Activated T-cell treated with anti-CD3 and anti-CD28 coated beads, Interleukin-2, amount 50 U/mL, for 4 hours (primary cell): ENCODE data around the gene AIP. TPM values are rescaled to one million over a fixed set of nuclear protein-coding genes. Genes with fewer than 3 reads are reported as not detected.

Experiments used
- ATAC-seq, 2 donors: fragments of 200-7000 bp; cut with Tn5 transposase; one replicate each; pipeline ENCODE4 v1.10.0; 2021
- DNase-seq: peaks from one replicate; pipeline ENCODE4 v3.0.0-alpha.2; 2020
- H3K27me3 Mint-ChIP-seq: one replicate; pipeline ENCODE4 v1.8.0; 2021; ENCODE audit warnings: low read depth, mixed read lengths
- H3K36me3 Mint-ChIP-seq: one replicate; pipeline ENCODE4 v1.8.0; 2022; ENCODE audit warnings: mixed read lengths; ENCODE audit not compliant: insufficient read depth
- H3K4me1 Mint-ChIP-seq: one replicate; pipeline ENCODE4 v1.8.0; 2021; ENCODE audit warnings: low read depth, mixed read lengths
- H3K4me3 Mint-ChIP-seq: one replicate; pipeline ENCODE4 v1.8.0; 2021; ENCODE audit warnings: mild to moderate bottlenecking, moderate library complexity, mixed read lengths
- H3K9me3 Mint-ChIP-seq: one replicate; pipeline ENCODE4 v1.8.0; 2021; ENCODE audit warnings: mixed read lengths
- total RNA-seq, 3 donors: library from RNA; stranded (reverse); gene quantifications; one replicate each; pipeline ENCODE4 v1.2.1, GENCODE V29; 2021

AIP gene
- total RNA-seq, 3 donors from 2014 or later = 156 to 183 (median 166) TPM

DNA sequence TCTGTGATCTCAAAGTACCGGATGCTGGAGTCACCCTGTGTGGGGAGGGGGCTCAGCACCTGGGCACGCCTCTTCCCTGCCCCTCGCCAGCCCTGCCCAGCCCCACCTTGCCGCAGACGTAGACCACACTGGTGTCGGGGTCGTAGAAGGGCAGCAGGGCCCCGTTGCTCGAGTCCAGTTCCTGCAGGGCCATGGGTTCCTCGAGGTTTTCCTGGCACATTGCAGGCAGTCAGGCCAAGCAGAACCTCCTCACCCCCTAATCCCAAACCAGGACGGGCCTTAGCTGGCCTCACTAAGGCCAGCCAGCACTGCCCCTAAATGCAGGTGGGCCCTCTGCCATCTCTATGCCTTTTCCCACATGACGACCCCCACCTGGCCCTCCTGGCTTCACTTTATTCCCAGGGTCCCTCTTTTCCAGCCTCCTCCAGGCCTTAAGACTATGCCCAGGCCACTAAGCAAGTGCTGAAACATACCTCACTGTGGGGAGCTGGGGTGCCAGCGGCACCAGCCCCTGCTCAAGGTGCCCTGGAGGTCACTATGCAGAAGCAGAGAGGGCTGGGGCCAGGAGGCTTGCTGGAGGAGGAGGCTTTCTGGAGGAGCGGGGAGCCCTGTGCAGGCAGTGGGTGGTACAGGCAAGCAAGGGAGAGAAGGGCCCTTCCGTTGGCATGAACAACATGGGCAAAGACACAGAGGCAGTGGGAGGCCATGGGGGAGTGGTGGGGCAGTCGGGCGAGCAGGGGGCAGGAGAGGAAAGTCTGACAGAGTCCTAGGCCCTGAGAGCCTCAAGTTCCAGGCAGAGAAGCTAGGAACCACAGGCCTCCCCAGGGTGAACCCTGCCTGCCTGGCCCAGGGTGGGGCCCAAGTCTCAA lies 42.4 kb upstream of the AIP start:
- ATAC-seq (no peak), DNase-seq (no peak)
- peaks cover 65% of the 10 kb centered on the region for H3K4me1 Mint-ChIP-seq
- peaks cover 4% of the 10 kb centered on the region for H3K36me3 Mint-ChIP-seq
- H3K9me3 Mint-ChIP-seq = no peaks in the 10 kb centered on the region
- H3K4me3 Mint-ChIP-seq = peak overlapping the region; percentile 87
- H3K27me3 Mint-ChIP-seq = no peaks in the 10 kb centered on the region

DNA sequence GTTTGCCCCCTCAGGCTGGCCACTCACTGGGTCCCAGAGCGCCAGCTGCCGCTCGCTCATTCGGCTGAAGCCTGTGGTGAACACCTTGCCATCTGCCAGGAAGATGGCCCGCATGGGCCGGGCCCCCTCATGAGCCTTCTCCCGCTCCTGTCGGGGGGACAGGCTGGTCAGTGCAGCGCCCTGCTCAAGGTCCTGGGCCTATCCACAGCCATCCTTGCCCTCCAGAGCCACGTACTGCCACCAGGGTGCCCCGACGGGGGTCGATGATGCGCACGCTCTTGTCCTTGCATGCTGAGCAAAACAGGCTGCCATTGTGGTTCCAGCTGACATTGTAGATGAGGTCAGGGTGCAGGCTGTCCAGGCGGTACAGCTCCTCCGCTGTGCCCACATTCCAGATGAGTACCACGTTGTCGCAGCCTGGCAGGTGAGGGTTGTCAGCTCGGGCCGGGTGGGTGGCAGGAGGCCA lies 41.7 kb upstream of the AIP start:
- no peak for DNase-seq
- Mint-ChIP-seq H3K27me3 (no peaks in the 10 kb centered on the region), H3K9me3 (no peaks in the 10 kb centered on the region), H3K36me3 (peaks cover 4% of the 10 kb centered on the region), H3K4me3 (no peak overlapping the region), H3K4me1 (peaks cover 68% of the 10 kb centered on the region)
- ATAC-seq = no peak

DNA sequence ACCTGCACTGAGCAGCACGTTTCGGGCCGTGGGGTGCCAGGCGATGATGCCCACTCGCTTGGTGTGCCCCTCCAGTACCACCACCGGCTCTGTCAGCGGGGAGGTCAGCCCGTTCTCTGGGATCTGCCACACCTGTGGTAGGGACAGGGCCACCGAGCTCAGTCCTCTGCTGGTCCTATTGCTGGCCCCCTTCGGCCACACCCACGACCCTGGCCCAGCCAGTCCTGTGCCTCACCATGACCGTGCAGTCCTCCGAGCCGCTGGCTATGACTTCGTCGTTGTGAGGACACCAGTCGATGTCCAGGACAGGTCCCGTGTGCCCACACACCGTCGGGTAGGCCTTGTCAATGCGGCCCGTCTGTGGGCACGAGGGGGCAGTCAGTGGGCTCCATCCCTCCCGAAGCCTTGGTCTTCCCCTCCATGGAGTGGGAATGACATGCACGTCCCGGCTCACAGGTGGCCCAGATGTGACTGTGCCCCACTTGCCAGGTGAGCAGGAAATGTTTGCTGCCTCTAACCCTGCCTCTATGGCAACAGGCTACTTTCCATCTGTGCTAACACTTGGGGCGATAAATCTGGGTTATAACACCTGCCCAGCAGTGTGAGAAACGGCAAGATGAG lies 41.0 kb upstream of the AIP start:
- DNase-seq (no peak), ATAC-seq (no peak)
- Mint-ChIP-seq H3K9me3 (no peaks in the 10 kb centered on the region), H3K36me3 (no peaks in the 10 kb centered on the region), H3K4me3 (peak overlapping the region; percentile 74), H3K27me3 (no peaks in the 10 kb centered on the region), H3K4me1 (peaks cover 70% of the 10 kb centered on the region)

- no peaks in the 10 kb centered on the region for H3K27me3 Mint-ChIP-seq
- DNase-seq = no peak
- H3K36me3 Mint-ChIP-seq = no peaks in the 10 kb centered on the region
- peaks cover 76% of the 10 kb centered on the region for H3K4me1 Mint-ChIP-seq
- peak overlapping the region; percentile 74 for H3K4me3 Mint-ChIP-seq
- no peaks in the 10 kb centered on the region for H3K9me3 Mint-ChIP-seq
- no peak for ATAC-seq
These were observed 40.1 kb upstream of the AIP start for GRCh38 chr11:67442504-67443404.

GRCh38 chr11:67445515-67445914 lies 37.3 kb upstream of the AIP start:
- H3K36me3 Mint-ChIP-seq = no peaks in the 10 kb centered on the region
- no peak for DNase-seq
- H3K4me3 Mint-ChIP-seq = peak overlapping the region; percentile 13
- no peaks in the 10 kb centered on the region for H3K9me3 Mint-ChIP-seq
- ATAC-seq = no peak
- no peaks in the 10 kb centered on the region for H3K27me3 Mint-ChIP-seq
- H3K4me1 Mint-ChIP-seq = peaks cover 70% of the 10 kb centered on the region

- DNase-seq = no peak
- Mint-ChIP-seq H3K36me3 (no peaks in the 10 kb centered on the region), H3K4me1 (peaks cover 54% of the 10 kb centered on the region), H3K4me3 (no peak overlapping the region), H3K27me3 (no peaks in the 10 kb centered on the region), H3K9me3 (no peaks in the 10 kb centered on the region)
- no peak for ATAC-seq
These were observed 34.6 kb upstream of the AIP start for GRCh38 chr11:67448220-67448609.

GRCh38 chr11:67449116-67449844 lies 33.5 kb upstream of the AIP start:
- Mint-ChIP-seq H3K4me1 (peaks cover 49% of the 10 kb centered on the region), H3K27me3 (no peaks in the 10 kb centered on the region), H3K4me3 (no peak overlapping the region), H3K9me3 (no peaks in the 10 kb centered on the region), H3K36me3 (no peaks in the 10 kb centered on the region)
- no peak for ATAC-seq
- DNase-seq = no peak

GRCh38 chr11:67450796-67451657 lies 31.8 kb upstream of the AIP start:
- Mint-ChIP-seq H3K27me3 (no peaks in the 10 kb centered on the region), H3K4me3 (no peak overlapping the region), H3K36me3 (no peaks in the 10 kb centered on the region), H3K9me3 (no peaks in the 10 kb centered on the region), H3K4me1 (peaks cover 32% of the 10 kb centered on the region)
- DNase-seq (no peak), ATAC-seq (no peak)

DNA sequence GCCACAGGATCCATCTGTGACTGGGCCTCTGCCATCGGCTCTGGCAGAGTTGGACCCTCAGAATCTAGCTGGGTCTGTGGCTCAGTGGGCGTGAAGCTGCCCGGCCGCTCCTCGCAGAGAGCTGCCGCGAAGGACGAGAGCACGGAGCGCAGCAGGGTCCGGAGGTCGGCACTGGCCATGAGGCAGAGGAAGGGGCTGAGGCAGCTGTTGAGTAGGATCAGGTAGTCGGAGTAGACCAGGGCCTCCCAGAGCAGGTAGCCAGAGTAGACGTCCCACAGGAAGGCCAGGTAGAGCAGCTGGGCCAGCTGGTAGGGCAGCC lies 31.2 kb upstream of the AIP start:
- no peaks in the 10 kb centered on the region for H3K9me3 Mint-ChIP-seq
- H3K36me3 Mint-ChIP-seq = no peaks in the 10 kb centered on the region
- ATAC-seq = no peak
- DNase-seq = no peak
- H3K27me3 Mint-ChIP-seq = no peaks in the 10 kb centered on the region
- no peak overlapping the region for H3K4me3 Mint-ChIP-seq
- peaks cover 27% of the 10 kb centered on the region for H3K4me1 Mint-ChIP-seq

GRCh38 chr11:67452141-67452952 lies 30.5 kb upstream of the AIP start, which contains the start of gene GPR152:
Gene GPR152, minus strand, starts transcription at chr11:67452729. Its CDS starts 5 bp downstream, at chr11:67452724.
- Mint-ChIP-seq H3K36me3 (no peaks in the 10 kb centered on the region), H3K4me1 (peaks cover 20% of the 10 kb centered on the region), H3K27me3 (no peaks in the 10 kb centered on the region), H3K9me3 (no peaks in the 10 kb centered on the region), H3K4me3 (no peak within 1 kb of the TSS)
- DNase-seq (no peak), ATAC-seq (no peak)

GRCh38 chr11:67453816-67454732 lies 28.8 kb upstream of the AIP start:
- Mint-ChIP-seq H3K27me3 (no peaks in the 10 kb centered on the region), H3K4me1 (peaks cover 7% of the 10 kb centered on the region), H3K4me3 (no peak overlapping the region), H3K9me3 (no peaks in the 10 kb centered on the region), H3K36me3 (no peaks in the 10 kb centered on the region)
- DNase-seq (no peak), ATAC-seq (no peak)

DNA sequence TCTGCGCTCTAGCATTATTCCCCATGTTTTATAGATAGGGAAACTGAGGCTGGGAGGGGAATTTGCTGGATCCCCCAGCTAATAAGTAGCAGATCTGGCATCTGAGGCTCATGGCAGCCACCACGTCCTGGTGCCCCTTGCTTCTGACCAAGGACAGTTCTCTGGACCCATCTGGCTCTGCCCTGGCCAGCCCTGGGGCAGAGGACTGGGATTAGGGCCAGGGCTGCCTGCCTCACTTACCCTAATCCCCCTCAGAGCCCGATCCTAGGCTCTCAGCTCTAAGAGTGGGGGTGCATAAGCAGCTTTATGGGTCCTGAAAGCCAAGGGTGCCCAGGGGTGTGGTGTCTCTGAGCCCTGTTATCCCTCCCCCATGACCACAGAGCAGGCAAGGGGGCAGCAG lies 27.8 kb upstream of the AIP start, which contains the start of gene CABP4:
CABP4 (plus strand) TSS at position 301 of the 400 bp plus-strand sequence; CDS start at position 371, 70 bp downstream.
- no peaks in the 10 kb centered on the region for H3K27me3 Mint-ChIP-seq
- DNase-seq = no peak
- ATAC-seq = no peak
- no peaks in the 10 kb centered on the region for H3K9me3 Mint-ChIP-seq
- no peak within 1 kb of the TSS for H3K4me3 Mint-ChIP-seq
- H3K36me3 Mint-ChIP-seq = no peaks in the 10 kb centered on the region
- peaks cover 6% of the 10 kb centered on the region for H3K4me1 Mint-ChIP-seq
